Right lung (tissue), 5 donors: ENCODE measurements around the gene MYL4. TPM values are rescaled to one million over a fixed set of nuclear protein-coding genes. Genes with fewer than 3 reads are reported as not detected.
"Not testable (repeated sequence)": the region's sequence is repeated elsewhere in the genome, so short reads cannot be mapped to it uniquely, and the experiment has no call there.

Experiments
- DNase-seq, 2 donors: peaks; one replicate each; pipeline ENCODE4 v3.0.0-alpha.2; 2013
- polyA plus RNA-seq, 5 donors: library from polyadenylated mRNA; unstranded; fragments of 120-200 nt; gene quantifications; one replicate each; pipeline versions ENCODE4 v1.2.1 to v1.2.3, GENCODE V29; 2013; ENCODE audit warnings: inconsistent platforms in 1 of 5, low replicate concordance in 1 of 5; ENCODE audit not compliant: insufficient read length in 5 of 5, insufficient read depth in 1 of 5

Gene MYL4
- polyA plus RNA-seq, 5 donors, result 2.2 to 86.3 (median 4.8) TPM

DNA sequence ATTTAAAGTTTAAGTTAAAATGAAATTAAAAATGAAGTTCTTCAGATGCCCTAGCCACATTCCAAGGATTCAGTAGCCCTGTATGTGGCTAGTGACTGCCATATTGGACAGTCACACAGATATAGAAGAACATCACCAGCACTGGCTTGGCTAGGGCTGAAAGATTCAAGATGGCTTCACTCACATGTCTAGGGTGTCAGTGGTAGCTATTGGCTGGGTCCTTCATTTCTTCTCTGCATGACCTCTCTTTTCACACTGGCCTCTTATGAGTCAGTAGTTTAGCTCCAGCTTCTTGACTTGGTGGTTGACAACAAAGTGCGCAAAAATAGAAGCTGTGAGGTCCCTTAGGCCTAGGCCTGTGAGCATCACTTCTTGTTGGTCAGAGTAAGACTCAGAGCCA is 18.4 kb upstream of the MYL4 start:
- DNase-seq, result no peak

DNA sequence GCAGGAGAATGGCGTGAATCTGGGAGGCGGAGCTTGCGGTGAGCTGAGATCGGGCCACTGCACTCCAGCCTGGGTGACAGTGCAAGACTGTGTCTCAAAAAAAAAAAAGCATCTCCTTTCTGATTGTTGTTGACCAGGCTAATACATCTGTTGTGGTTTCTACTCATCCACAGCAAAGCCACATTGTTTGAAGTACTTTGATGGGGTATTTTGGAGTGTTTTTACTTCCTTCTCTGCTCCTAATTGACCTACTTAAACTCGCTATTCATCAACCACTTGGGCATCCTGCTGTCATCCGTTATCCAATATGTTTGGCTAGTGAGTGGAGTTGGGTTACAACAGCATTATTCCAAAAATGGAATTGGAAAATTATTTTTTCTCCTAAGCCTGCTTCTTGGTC is 16.6 kb upstream of the MYL4 start:
- no peak for DNase-seq

DNA sequence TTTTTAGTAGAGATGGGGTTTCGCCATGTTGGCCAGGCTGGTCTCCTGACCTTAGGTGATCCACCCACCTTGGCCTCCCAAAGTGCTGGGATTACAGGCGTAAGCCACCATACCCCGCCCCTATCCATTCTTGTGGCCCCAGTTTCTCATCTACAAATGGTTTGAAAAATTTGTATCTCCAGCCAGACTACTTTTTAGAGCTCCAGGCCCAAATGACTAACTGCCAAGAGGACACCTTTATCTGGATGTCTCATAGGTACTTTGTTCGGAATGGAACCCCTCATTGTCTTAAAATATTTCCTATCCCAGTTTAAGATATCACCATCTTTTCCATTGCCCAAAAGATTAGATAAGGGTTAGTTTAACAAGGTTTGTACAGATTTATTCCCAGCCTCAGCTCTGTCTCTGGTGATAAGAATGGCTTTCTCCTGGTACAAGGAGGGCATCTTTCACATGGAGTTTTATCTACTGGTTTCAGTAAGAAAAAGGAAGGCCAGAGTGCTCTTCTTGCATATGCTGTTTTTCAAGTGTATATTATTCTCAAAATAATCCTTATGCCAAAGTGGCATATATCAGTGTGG is 15.1 kb upstream of the MYL4 start:
- no peak for DNase-seq

- no peak for DNase-seq
Observed at GRCh38 chr17:47197821-47198220, 11.3 kb upstream of the MYL4 start.

DNA sequence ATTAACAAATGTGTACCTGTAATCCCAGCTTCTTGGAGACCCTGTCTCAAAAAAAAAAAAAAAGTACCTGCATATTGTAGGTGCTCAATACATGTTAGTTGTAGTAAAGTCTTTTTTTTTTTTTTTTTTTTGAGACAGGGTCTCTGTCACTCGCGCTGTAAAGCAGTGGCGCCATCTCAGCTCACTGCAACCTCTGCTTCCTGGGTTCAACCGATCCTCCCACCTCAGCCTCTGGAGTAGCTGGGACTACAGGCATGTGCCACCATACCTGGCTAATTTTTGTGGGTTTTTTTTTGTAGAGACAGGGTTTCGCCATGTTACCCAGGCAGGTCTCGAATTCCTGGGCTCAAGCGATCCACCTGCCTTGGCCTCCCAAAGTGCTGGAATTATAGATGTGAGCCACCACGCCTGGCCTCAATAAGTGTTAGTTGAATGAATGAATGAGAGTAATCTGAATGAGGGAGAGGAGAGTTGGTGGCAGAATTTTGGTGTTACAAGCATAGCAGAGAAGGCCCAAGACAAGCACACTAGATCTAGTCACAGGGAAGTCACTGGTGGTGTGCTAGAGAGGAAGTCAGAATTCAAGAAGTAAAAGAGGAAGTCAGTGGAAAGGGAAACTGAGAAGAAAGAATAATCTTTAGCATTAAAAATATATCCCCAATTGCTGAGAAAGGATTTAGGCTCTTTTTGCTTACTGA is 9.4 kb upstream of the MYL4 start:
- no peak for DNase-seq

- DNase-seq, result no peak
Observed at GRCh38 chr17:47200325-47200664, 8.9 kb upstream of the MYL4 start.

GRCh38 chr17:47201166-47201565 is 8.0 kb upstream of the MYL4 start:
- DNase-seq, result no peak

DNA sequence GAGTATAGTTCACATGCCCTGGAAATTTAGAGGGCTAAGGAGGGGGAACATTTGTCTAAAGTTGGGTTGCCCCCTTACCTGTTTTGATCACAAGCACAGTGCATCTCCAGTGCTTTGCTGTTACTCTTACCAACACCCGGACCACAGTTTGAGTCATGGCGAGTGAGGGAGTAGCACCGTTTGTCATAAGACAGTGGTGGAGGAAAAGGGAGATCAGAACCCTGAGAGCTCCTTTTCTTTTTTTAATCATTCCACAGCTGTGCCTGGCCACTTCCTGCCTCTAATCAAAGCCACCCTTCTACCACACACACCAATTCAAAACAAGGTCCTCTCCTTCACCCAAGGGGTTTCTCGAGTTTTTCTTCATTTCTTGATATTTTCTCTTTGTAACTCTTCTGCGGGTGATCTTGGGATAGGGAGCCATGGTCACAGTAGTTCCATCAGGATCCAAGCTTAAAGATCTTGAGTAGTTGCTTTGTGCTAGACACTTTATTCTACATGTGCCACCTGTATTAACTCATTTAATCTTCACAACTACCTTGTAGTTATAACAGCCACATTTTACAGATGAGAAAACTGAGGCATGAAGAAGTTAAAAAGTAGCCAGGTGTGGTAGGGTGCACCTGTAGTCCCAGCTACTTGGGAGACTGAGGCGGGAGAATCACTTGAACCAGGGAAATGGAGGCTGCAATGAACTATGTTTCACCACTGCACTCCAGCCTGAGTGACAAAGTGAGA is 5.0 kb upstream of the MYL4 start:
- DNase-seq, result no peak

DNA sequence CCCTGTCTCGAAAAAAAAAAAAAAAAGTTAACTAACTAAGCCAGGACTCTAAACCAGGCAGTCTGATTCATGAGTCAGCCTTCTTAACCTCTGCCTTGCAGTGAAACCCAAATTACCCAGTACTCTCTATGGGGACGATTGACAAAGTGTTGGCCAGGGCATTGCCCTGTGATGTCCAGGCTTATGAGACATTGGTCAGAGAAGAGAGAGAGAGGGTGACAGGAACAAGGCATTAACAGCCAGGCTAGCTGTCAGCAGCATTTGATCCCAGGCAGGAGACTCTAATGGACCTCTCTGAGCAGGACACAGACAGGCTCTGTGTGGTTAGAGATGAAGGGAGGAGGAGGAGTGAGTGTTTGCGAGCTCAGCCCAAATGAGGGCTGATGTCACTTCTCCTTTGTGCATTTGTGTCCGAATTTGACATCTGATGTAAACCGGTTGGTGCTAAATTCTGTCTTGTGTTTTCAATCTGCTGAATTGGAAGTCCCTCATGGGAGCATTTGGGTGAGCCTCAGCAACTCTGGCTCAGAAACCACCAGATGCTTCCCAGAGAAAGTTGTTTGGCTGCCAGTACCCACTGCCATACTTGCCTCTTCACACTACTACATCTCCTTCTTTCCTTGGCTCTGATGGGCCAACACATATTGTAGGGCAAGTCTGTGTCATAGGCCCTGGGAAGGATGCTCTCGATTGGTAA is 4.3 kb upstream of the MYL4 start:
- no peak for DNase-seq

DNA sequence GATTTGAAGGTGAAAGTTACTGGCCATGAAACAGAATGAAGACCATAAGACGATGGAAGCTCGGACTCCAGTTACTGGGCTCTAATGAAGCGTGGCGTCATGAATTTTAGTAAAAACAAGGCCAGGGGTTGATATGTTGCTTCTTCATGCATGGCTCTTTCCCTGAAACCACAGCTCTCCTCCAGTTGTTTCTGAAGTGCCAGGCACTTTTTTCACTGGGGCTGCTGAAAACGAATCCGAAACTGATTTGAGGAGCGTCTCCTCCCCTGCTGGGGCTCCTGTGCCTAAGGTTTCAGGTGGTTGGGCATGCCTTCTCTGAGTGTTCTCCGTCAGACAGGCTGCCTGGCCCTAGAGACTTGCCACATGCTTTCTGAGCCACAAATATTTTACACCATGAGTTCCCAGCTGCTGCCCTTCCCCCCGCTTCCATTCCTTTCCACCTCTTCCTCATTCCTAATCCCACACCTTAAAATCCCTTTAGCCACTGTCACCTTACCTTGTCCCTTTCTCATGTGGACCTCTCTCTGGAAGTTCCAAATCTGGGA is 3.7 kb upstream of the MYL4 start:
- DNase-seq, result peak; percentile 47 to 50

- DNase-seq, result no peak
Observed at GRCh38 chr17:47207143-47208067, 1.7 kb upstream of the MYL4 start.

DNA sequence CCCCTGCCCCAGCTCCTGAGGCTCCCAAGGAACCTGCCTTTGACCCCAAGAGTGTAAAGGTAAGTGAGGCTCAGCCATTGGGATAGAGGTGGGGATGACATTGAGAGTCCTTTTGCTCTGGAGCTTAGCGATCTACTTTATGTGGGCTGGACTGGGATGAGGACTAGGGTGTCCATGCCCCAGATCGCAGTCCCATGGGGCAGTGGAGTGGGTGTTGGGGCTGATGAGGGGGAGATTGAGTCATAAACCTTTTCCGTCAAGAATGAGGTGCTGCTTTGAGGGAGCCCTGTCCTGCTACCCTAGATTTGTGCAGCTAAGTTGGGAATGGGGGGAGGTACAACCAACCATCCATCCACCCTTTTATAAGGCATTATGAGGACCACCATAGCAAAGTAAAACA is 351 bp downstream of the MYL4 start:
- DNase-seq, result no peak

GRCh38 chr17:47210105-47210504 is 957 bp downstream of the MYL4 start:
- no peak for DNase-seq

GRCh38 chr17:47210779-47211178 is 1.6 kb downstream of the MYL4 start:
- no peak for DNase-seq

GRCh38 chr17:47212458-47212857 is 3.3 kb downstream of the MYL4 start:
- DNase-seq, result no peak

DNA sequence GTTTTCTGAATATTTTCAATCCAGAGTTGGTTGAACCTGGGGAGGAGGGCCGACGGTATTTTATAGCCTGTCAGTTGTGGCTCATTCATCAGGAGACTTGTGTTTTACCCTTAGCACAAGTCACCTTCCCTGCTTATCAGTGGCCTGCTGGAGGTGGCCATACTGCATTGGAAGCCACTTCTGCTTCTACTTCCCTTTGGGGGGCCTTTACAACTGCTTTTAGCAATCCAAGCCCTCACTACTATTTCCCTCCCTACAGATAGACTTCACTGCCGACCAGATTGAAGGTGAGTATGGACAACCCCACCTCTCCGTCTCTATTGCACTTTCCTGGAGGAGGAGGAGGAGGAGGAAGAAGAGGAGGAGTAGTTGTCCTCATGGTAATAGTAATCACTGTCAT is 4.4 kb downstream of the MYL4 start:
- no peak for DNase-seq

DNA sequence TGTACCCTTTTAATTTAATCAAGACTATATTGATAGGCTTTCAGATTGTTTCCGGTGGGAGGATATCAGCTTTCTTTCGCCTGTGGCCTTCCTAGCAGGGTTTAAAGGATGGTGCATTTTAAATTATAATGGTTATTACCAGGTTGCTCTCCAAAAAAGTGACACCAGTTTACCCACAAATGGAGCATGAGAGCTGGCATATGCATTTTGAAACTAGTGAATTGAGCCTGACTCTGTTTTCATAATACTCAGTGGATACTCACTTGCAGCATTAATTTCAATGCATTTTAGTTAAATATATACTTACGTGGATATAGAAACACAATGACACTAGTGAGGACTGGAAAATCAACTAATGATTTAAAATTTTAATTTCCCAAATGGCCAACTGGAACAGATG is 5.8 kb downstream of the MYL4 start:
- DNase-seq, result no peak

- not testable (repeated sequence) for DNase-seq
Observed at GRCh38 chr17:47216821-47217220, 7.7 kb downstream of the MYL4 start.

- DNase-seq, result not testable (repeated sequence)
Observed at GRCh38 chr17:47217279-47217678, 8.1 kb downstream of the MYL4 start.

DNA sequence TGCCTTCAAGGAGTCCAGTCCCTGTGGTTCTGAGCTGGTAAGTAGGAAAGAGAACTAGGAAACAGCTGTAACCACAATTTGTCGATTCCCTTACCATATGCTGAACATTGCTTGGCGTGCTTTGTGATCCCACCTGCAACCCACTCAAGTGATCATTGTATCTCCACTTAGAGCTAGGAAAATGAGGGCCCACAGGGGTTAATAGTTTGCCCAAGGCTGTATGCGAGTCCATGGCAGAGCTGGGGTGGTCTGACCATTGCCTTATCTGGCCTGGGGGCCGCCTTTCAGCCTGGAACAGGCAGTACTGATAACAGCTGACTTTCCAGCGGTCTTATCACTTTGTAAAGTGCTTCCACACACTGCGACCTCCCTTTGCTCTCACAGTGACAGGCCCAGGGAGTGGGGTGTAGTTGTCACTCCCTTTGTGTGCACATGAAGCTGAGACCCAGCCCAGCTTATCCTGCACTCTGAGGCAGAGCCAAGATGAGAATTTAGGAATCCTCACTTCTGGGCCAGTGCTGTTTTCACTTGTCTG is 9.8 kb downstream of the MYL4 start:
- no peak for DNase-seq
